Measurements from ENCODE around the gene ZNF211.
A peak's percentile ranks its signal among the peaks of the same experiment; 100 is the strongest.

The ZNF211 gene

GRCh38 chr19:57632987-57633831 is at the start of gene ZNF211:
Gene ZNF211, plus strand, starts transcription at chr19:57633168. Its CDS starts 179 bp downstream, at chr19:57633347.
- no peak for TF ChIP-seq CTCF (conservative IDR thresholded peaks at IDR 0.05; ENCODE audit: low read depth, low read length)
- peak; percentile 77 for DNase-seq (ENCODE audit: low read depth)
- peak within 1 kb of the TSS; percentile 91 for H3K4me3 ChIP-seq (ENCODE audit: low read length)

DNA sequence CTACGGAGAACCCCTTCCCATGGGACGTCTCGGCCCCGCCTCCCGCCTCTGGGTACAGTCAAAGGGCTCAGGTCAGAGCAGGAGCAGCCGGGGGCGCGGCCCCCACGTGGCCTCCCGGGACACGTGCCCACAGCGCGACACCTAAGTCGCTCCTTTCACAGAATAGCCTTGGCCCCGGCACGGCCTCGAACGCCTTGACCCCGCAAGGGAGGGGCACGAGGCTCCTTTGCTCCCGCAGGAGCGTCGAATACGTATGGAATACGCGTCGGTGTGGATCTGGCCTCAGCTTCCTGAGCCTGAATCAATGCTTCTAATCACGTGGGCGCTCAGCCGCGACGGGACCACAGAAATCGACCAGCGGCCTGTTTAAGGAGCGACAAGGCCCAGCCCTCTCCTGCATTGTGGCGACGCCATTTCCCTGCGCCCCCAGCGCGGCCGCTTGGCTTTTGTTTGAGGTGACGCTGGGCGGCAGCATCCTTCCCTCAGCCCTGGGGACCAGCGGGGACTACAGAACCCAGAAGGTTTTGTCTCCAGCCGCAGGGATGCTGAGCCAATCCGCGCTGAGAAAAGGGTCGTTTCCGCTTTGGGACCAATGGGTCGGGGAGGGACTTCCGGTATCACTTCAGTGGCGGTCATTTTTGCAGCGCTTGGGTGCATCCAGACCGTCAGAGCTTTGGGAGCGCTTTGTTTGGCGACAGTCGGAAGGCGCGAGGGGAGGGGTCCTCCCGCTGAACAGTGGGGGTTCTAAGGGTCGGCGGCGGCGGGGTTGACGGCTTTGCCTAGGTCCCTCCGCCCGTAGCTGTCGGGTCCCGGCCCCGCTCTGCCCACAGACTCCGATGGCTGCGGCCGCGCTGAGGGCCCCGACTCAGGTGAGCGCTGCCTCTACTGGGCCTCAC is 49.2 kb upstream of the ZNF211 start, which contains the start of gene ZIK1:
ZIK1 (plus strand) TSS at position 625 of the 896 bp plus-strand sequence; CDS start at position 837, 212 bp downstream.
- TF ChIP-seq CTCF (conservative IDR thresholded peaks at IDR 0.05; ENCODE audit: low read depth, low read length) = peak; percentile 11
- DNase-seq (ENCODE audit: low read depth) = peak; percentile 74
- peak within 1 kb of the TSS; percentile 65 for H3K4me3 ChIP-seq (ENCODE audit: low read length)

DNA sequence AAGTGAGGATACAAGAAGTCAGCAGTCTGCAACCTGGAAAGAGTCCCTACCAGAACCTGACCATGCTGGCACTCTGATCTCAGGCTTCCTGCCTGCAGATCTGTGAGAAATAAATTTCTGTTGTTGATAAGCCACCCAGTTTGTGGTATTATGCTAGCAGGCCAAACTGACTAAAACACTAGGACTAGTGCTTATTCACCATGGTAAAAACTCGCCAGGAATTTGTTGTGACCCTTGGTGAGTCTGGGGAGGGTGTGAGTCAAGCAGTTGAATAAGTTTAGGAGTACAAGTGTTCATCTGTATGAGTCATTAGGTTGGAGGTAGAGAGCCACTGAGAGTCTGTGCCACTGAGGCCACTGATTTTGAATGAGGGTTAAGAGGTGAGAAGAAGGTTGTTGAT is 45.4 kb upstream of the ZNF211 start:
- H3K4me3 ChIP-seq (ENCODE audit: low read length) = no peak overlapping the region
- no peak for DNase-seq (ENCODE audit: low read depth)
- no peak for TF ChIP-seq CTCF (conservative IDR thresholded peaks at IDR 0.05; ENCODE audit: low read depth, low read length)

DNA sequence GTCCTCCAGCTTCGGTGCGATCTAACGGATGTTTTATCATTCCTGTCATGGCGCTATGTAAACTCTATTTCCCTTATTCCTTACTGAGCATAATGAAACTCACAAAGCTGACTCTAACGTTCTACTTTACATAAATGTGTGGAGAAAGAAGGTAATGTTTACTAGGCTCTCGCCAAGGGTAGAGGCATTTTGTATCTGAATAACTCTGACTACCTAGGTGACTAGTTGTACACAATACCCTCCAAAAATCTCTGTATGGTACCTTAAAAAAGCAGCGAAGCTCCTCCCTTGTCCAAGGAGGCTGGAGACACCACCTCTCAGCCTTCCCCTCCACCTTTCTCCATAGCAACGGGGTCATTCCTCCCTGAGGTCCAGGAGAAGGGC is 33.6 kb upstream of the ZNF211 start:
- H3K4me3 ChIP-seq (ENCODE audit: low read length) = peak overlapping the region; percentile 81
- DNase-seq (ENCODE audit: low read depth) = no peak
- TF ChIP-seq CTCF (conservative IDR thresholded peaks at IDR 0.05; ENCODE audit: low read depth, low read length) = no peak

DNA sequence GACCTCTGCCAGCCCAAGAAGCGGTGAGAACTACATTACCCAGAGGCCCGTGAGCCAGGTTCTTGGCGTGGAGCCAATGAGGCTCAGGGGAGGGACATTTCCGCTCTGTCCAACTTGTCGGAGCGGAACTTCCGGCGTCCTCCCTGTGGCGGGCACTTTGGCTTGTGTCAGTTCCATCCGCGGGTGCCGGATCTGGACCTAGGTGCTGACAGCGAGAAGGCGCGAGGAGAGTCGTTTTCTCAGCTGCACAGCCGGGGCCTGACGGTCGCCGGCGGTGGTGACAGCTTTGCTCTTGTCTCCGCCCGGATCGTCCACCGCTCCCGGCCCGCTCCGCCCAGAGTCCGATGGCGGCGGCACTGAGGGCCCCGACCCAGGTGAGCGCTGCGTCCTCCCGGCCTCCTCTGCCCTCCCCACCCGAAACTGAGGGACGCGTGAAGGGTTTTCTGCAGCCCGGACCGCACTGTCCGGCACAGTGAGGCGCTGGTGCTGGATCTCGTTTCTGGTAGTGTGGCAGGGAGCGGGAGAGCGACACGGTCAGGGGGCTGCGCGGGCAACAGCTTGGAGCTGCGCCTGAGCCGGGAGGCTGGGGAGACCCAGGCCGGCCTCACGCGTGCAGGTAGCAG is 33.1 kb upstream of the ZNF211 start, which contains the start of gene ZNF530:
ZNF530 (plus strand) TSS at position 125 of the 623 bp plus-strand sequence. CDS start 4,461 bp downstream, outside the sequence.
- H3K4me3 ChIP-seq (ENCODE audit: low read length) = peak within 1 kb of the TSS; percentile 81
- DNase-seq (ENCODE audit: low read depth) = peak; percentile 65
- TF ChIP-seq CTCF (conservative IDR thresholded peaks at IDR 0.05; ENCODE audit: low read depth, low read length) = no peak

GRCh38 chr19:57606931-57607330 is 26.0 kb upstream of the ZNF211 start:
- no peak overlapping the region for H3K4me3 ChIP-seq (ENCODE audit: low read length)
- no peak for TF ChIP-seq CTCF (conservative IDR thresholded peaks at IDR 0.05; ENCODE audit: low read depth, low read length)
- no peak for DNase-seq (ENCODE audit: low read depth)

All from retinal pigment epithelial cell (primary cell).